Measurements from ENCODE around the gene MYL6.
"Not testable (repeated sequence)": the region's sequence is repeated elsewhere in the genome, so short reads cannot be mapped to it uniquely, and the experiment has no call there.

The MYL6 gene

GRCh38 chr12:56158029-56158925 is at the start of gene MYL6:
Gene MYL6 (plus strand): TSS chr12:56158359. CDS start chr12:56158402, 43 bp downstream.
- H3K4me3 ChIP-seq (replicated peaks; ENCODE audit: low read depth, low read length), result peak within 1 kb of the TSS; percentile 96
- no peak for TF ChIP-seq CTCF (IDR thresholded peaks at IDR 0.05; ENCODE audit: low read depth, low read length, missing control alignments)
- DNase-seq (ENCODE audit: extremely low read depth, low read depth), result peak; percentile 98

GRCh38 chr12:56110571-56110970 is 47.6 kb upstream of the MYL6 start:
- TF ChIP-seq CTCF (IDR thresholded peaks at IDR 0.05; ENCODE audit: low read depth, low read length, missing control alignments), result no peak
- no peak for DNase-seq (ENCODE audit: extremely low read depth, low read depth)
- no peak overlapping the region for H3K4me3 ChIP-seq (replicated peaks; ENCODE audit: low read depth, low read length)

GRCh38 chr12:56114084-56114483 is 44.1 kb upstream of the MYL6 start:
- DNase-seq (ENCODE audit: extremely low read depth, low read depth), result no peak
- TF ChIP-seq CTCF (IDR thresholded peaks at IDR 0.05; ENCODE audit: low read depth, low read length, missing control alignments), result no peak

GRCh38 chr12:56115329-56115728 is 42.8 kb upstream of the MYL6 start:
- H3K4me3 ChIP-seq (replicated peaks; ENCODE audit: low read depth, low read length), result peak overlapping the region; percentile 83
- no peak for TF ChIP-seq CTCF (IDR thresholded peaks at IDR 0.05; ENCODE audit: low read depth, low read length, missing control alignments)
- no peak for DNase-seq (ENCODE audit: extremely low read depth, low read depth)

More at GRCh38 chr12:56114084-56114483, 44.1 kb upstream of the MYL6 start:
- H3K4me3 ChIP-seq (replicated peaks; ENCODE audit: low read depth, low read length), result no peak overlapping the region

GRCh38 chr12:56116267-56117081 is 41.7 kb upstream of the MYL6 start, which contains the start of gene RPL41:
Gene RPL41 (plus strand): TSS chr12:56116633.
- H3K4me3 ChIP-seq (replicated peaks; ENCODE audit: low read depth, low read length), result peak within 1 kb of the TSS; percentile 83
- DNase-seq (ENCODE audit: extremely low read depth, low read depth), result peak; percentile 86

GRCh38 chr12:56117082-56117706 is 41.0 kb upstream of the MYL6 start:
- not testable (repeated sequence) for DNase-seq (ENCODE audit: extremely low read depth, low read depth)
- peak overlapping the region; percentile 83 for H3K4me3 ChIP-seq (replicated peaks; ENCODE audit: low read depth, low read length)

More at GRCh38 chr12:56116267-56117081, 41.7 kb upstream of the MYL6 start, which contains the start of gene RPL41:
- TF ChIP-seq CTCF (IDR thresholded peaks at IDR 0.05; ENCODE audit: low read depth, low read length, missing control alignments), result no peak

Measured in HFF-Myc (cell line).